GM18517 (cell line): ENCODE data around the gene LRG1.

Experiments
- ATAC-seq: cut with Tn5 transposase; IDR thresholded peaks from one replicate; pipeline ENCODE4 v1.9.1; 2021; ENCODE audit warnings: mild to moderate bottlenecking, moderate library complexity; ENCODE audit not compliant: unreplicated experiment

The LRG1 gene

DNA sequence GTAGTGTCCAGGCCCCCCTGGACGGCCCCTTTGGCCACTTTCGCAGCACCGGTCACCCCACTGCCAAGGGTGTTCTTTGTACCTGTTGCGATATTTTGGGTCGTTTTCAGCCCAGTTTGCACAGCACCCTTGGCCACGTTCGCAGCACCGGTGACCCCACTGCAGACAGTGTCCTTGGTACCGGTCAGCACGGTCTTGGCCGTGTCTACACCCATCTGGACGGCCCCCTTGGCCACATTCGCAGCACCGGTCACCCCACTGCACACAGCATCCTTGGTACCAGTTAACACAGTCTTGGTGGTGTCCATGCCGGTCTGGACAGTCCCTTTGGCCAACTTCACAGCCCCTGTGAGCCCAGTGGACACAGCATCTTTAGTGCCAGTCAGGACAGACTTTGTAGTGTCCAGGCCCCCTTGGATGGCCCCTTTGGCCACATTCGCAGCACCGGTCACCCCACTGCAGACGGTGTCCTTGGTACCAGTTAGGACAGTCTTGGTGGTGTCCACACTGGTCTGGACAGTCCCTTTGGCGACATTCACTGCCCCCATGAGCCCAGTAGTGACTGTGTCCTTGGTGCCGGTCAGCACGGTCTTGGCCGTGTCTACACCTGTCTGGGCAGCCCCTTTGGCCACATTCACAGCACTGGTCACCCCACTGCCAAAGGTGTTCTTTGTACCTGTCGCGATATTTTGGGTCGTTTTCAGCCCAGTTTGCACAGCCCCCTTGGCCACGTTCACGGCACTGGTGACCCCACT is 28.4 kb downstream of the LRG1 start:
- no peak for ATAC-seq

DNA sequence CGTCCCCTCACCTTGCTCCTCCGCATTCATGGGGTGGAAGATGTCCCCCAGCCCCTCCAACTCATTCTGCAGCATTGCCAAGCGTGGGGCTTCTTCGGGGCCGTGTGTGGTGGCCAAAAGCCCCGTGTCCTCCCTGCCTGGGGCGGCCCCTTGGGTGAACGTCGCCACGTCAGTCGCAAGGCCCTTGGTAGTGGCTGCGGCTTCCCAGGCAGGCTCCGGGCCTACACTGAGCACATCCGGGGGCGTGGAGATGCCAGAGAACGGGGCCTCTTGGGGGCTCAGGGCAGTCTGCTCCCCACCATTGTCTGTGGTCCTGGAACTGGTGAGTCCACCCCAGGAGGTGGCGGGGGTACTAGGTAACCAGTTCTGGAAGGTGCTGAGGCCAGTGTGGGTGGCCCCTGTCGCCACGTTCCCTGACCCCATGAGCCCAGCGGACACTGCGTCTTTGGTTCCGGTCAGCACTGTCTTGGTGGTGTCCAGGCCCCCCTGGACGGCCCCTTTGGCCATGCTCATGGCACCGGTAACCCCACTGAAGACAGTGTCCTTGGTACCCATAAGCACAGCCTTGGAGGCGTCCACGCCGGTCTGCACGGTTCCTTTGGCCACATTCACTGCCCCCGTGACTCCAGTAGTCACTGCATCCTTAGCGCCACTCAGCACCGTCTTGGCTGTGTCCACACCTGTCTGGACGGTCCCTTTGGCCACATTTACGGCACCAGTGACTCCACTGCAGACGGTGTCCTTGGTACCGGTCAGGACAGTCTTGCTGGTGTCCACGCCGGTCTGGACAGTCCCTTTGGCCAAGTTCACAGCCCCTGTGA is 29.2 kb downstream of the LRG1 start:
- no peak for ATAC-seq

DNA sequence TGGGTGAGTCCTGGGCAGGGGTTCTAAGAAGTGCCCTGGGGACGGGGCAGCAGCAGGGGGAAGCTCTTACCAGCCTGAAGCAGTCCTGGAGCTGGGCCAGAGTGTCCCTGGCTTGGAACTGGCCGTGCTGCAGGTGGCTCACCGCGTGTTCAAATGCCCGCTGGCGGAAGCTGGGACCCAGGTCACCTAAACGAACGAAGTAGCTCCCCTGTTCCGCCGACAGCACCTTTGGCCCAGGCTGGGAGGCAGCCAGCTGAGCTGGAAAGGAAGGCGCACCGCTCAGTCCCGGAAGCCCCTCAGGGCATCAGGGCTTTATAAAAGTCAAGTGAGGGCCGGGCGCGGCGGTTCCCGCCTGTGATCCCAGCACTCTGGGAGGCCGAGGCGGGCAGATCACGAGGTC is 31.1 kb downstream of the LRG1 start:
- ATAC-seq = no peak

DNA sequence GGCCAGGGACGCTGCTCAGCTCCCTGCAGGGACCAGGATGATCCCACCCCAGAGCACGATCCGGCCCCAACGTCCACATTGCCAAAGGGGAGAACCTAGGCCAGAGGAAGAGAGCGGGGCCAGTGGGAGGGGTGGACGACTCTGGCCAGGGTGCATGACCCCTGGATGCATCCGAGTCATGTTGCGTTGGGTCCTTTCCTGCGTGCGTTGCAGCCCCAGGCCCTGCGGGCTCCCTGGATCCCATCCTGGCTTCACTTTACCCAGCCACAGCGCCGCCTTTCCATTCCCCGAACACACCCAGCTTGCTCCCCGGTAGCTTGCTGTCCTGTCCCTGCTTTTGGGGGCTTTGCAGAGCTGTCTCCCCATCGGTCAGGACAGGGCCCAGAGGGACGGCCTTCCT is 32.0 kb downstream of the LRG1 start:
- no peak for ATAC-seq

DNA sequence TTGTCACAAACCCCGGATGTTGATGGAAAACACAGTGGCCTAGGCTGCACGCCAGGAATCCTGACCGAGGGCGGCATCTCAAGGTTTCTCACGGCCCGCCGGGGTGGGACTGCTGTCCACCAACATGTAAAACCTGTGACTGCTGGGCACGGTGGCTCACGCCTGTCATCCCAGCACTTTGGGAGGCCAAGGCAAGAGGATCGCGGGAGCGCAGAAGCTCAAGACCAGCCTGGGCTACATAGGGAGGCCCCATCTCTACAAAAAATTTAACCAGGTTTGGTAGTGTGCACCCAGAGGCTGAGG is 32.7 kb downstream of the LRG1 start:
- no peak for ATAC-seq

DNA sequence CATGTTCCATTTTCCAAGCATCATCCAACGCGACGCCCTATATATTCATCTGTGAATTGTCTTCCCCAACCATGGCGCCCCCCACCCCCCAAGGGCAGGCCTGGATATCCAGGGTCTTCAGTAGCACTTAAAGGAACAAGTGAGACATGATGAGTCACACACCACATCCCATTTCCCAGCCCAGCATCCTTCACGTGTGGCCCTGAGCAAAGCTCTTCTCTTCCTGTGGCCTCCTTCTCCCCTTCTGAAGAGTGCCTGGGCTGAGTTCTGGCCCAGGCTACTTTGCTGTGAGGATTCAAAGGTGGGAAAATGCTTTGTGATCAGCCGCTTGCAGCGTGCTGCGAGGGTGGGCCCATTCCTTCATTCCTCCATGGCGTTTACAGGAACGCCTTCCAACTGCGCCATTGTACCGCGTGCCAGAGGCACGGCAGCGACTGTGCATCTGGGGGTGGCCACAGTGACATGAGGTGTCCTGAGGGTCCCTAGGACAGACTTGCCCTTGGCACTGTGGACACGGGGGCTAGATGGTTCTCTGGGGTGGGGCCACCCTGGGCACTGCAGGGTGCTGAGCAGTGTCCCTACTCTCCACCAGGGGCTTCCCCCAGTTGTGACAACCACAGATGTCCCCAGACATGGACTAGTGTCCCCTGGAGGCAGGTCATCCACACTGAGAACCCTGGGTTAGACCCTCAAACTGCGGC is 33.2 kb downstream of the LRG1 start:
- ATAC-seq = no peak

DNA sequence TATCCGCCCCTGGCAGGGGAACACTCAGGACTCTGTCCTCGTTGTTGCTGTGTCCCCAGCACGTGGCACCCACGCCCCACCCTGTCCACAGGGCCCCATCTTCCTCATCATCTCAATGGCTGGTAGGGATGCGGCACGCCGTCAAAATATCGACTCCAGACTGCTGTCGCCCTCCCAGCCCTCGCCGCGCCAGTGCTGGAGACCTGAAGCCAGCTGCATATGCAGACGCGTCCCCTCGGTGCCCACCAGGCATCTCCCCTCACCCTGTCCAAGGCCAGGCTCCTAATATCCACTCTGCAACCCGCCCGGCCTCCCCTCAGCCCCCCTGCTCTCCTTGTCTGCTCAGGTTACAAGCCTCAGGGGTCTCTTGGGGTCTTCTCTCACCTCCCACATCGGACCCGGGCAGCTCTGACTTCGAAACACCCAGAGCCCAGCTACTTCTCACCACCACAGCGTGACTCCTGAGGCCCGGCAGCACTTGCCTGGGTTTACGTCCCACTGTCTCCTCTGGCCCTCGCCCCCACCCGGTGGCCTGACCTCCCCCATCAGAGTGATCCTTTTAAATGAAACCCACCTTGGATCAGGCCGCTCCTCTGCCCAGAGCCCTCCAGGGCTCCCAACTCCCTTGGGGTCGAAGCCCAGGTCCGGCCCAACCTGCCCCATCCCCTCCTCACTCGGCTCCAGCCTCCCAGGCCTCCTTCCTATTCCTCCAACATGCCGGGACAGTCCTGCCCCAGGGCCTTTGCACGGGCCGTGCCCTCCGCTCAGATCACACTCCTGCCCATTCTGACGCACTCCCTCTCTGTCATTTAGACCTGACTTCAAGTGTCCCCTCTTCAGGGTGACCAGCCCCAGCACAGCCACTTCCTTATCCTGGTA is 34.0 kb downstream of the LRG1 start:
- no peak for ATAC-seq

DNA sequence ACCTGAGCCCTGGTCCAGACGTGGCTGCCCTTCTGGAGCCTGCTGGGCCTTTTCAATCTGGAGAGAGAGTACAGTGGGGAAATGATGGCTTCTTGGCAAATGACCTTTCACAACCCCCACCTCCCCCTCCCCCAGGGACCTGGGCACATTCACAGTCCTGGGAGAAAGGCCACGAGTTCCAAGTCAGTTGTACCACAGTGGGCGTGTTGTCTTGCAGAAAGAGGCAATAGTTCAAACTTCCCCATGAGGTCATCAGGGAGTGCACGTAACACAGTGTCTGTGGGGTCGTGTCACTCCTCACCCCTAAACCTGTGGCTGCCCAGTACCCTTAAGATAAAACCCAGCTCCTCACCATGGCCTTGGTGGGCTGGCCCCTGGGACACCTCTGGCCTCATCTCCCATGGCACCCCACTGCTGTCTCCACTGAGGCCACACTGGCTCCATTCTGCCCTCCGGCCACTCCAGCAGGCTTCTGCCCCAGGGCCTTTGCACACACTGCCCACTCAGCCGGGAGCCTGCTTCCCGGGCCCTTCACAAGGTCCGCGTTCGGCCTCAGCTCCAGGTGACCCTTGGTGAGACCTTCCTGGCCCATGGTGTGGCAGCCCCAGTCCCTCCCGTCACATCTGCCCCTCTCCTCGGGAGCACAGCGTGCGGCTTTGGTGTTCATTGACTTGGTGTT is 34.8 kb downstream of the LRG1 start:
- no peak for ATAC-seq

DNA sequence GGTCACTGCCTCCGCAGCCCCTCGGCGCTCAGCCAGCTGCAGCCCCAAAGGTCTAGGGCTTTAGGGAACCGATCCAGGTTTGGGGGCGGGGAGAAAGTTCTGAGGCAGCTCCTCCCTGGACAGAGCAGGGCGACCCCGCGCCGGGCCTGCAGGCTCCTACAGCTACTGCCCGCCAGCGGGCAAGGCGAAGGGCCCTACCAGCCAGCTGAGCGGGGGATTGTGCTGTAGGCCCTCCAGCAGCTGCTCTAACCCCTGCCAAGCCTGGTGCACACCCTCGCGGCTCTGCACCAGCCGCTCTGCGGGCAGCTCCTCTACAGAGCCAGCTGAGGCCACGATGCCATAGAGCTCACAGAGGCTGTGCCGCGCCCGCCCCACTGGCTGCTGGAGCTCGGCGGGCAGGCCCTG is 35.5 kb downstream of the LRG1 start:
- no peak for ATAC-seq

DNA sequence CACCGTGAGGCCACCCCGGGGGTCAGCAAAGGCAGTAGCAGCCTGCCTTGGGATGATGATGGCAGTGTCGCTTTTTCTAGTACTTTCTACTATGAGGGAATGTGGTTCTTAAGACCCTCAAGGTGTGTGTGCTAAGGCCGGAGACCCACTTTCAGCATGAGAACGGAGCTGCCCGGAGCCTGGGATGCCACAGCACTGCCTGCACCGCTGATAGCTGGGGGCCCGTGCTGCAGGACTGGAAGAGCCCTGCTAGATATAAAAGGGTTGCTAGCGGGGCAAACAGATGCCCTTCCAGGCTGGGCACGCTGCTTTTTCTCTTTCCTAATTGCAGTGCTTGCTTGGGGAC is 36.0 kb downstream of the LRG1 start:
- no peak for ATAC-seq

DNA sequence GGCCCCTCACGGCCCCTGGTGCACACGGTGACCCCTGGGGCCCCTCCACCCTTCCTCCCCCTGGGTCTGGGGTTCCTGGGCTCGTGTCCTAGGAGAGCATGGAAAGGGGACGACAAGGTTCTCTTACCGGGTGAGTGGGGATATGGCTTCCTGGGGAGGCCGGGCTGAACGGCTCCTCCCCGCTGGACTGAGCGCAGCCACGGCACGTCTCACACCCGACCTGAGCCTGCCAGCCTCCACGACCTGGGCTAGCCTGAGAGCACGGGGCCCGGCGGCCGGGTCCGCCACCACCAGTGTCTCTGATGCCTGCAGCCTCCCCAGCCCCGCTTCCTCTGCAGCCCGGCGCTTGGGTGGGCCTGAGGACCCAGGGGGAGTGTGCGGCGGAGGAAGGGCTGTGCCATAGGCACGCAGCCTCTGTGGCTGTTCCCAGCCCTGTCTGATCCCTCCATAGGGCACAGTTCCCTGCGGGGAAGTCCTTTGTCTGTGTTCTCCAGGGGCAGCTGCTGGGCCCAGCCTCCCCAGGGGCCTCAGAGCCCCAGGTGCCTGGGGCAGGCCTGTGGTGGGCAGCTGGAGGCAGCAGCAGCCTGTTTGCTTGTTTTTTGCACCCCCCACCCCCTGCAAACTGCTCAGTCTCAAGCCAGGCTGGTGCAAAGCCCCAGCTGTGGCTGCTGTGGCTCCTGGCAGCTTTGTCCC is 36.6 kb downstream of the LRG1 start:
- no peak for ATAC-seq

DNA sequence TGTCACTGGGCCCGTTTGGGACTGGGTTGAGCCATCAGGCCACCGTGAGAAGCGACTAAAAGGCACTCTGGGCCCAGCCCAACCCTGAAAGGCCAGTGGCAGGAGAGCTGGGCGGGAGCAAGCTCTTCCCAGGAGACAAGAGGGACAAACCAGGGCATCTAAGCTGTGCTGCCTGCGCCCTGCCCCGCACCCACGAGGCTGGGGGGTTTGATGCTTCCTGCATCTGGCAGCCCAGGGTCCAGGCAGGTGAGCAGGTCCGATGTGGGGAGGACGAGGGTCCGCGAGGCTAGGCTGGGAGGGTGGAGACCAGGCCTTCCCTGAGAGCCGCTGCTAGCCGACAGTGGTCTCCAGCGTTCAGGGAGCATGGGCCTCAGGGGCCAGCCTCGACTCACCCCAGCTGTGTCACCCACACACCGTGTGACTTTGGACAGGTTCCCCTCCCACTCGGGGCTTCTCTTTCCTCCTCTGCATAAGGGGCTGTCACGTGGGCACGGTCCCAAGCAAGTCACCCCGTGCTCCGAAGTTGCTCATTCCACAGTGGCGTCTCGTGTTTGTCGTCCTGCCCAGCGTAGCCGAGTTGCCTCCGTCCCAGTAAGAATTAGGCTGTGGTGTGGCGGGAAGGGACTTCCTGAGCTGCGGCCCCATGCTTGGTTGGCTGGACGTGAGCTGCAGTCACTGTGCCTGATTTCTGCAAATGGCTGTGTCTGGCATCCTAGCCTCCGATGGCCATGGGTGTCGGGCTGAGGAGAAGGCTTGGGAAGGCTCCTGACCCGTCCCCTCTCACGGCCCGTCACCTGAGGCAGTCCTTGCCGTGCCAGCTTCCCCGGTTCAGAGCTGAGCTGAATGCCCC is 37.3 kb downstream of the LRG1 start:
- ATAC-seq = no peak

DNA sequence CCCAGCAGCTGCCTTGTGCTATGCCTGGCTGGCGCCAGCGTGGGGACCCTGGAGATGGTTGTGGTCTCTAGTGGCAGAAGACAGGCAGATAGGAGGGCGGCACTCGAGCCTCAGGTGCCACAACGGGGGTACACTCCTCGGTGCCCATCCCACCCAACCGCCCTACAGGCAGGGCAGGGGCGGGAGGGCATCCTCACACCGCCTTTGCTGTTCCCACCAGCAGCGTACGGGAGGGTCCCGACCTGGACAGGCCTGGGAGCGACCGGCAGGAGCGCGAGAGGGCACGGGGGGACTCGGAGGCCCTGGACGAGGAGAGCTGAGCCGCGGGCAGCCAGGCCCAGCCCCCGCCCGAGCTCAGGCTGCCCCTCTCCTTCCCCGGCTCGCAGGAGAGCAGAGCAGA is 38.1 kb downstream of the LRG1 start:
- no peak for ATAC-seq

DNA sequence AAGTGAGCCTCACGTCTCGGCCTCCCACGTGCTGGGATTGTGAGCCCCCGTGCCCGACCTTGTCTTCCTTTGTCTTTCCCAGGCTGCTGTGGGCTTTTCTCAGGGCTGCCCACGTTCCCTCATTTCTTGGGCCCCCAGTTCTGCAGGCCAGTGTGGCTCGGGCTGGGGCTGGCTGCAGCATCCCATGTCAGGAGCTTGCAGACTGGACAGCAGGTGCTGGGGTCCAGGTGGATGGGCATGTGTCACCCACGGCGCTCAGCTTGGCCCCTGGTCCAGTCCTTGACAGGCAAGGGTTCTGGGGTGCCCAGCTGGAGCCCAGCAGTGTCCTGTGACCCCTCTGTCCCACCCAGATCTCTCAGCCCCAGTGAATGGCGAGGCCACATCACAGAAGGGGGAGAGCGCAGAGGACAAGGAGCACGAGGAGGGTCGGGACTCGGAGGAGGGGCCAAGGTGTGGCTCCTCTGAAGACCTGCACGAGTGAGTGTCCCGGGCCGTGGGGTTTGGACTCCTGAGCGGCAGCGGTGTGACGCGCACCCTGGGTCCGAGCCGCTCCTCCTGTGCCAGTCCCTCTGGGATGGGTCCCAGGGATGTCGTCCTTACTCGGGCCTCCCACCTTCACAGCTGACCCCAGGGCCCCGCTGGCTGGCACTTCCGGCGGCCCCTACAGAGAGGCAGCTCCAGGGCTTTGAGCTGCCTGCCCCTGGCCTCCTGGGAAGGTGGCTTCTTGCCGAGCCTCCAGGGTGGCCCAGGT is 38.8 kb downstream of the LRG1 start:
- ATAC-seq = no peak

DNA sequence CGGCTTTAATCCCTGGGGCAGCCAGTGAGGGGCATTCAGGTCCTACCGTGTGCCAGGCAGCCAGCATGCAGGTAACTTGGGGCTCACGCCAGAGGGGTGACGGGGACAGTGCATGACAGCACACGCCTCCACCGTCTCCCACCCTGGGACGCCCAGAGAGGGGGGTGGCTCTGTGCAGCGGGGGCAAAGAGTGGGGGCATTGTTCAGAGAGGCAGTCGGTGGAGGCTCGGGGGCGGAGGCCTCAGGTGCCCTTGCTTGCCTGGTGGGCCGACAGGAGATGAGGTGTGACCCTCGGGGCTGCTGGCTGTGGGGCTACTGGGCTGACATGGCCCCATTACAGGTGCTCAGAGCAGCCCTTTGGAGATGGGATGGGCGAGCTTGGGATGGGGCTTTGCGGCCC is 40.0 kb downstream of the LRG1 start:
- ATAC-seq = no peak

DNA sequence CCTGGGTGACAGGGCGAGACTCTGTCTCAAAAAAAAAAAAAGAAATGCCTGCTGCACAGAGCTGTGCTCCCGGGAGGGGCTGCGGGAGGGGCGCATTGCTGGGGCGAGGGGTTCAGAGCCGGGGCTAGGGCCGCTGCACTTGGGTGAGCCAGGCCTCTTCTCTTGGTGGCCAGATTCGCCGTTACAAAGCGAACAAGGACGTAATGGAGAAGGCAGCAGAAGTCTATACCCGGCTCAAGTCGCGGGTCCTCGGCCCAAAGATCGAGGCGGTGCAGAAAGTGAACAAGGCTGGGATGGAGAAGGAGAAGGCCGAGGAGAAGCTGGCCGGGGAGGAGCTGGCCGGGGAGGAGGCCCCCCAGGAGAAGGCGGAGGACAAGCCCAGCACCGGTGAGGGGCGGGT is 40.5 kb downstream of the LRG1 start:
- ATAC-seq = no peak

DNA sequence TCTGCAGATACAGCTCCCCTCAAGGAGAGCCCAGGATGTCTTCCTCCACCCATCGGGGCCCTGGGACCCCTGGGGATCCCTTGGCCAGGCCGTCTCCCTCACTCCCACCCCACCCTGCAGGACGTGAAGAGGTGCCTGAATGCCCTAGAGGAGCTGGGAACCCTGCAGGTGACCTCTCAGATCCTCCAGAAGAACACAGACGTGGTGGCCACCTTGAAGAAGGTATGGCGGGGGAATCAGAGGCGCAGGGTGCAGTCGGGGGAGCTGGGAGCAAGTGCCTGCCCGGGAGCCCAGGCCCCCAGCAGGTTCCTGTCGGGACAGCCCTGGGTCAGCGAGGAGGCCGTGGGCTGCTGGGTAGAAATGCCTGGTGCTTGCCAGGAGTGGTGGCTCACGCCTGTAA is 41.1 kb downstream of the LRG1 start:
- no peak for ATAC-seq

DNA sequence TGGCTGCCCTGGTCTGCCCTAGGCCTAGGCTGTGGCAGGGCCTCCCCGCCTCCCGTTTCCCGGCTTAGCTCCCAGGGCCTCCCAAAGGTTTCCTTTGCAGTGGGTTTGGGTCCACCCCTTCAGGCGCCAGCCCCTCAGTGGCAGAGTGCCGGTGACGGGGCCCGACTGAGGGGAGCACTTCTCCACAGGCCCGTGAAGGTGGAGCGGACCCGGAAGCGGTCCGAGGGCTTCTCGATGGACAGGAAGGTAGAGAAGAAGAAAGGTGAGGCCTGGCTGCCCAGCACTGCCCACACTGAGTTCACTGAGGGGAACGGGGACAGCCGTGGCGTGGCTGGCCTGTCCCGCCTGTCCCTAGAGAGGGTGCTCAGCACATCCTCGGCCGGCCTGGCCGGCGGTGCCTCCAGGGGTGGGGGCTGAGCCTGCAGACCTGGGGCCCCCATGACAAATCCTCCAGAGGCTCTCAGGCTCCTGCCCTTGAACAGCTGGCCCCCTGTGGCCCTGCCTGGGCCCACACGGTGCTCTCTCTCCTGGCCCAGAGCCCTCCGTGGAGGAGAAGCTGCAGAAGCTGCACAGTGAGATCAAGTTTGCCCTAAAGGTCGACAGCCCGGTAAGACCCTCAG is 42.0 kb downstream of the LRG1 start:
- no peak for ATAC-seq
